ENCODE results near the gene CPLX1. TPM values are rescaled to one million over a fixed set of nuclear protein-coding genes. Genes with fewer than 3 reads are reported as not detected.

Gene CPLX1
- total RNA-seq, 4 donors from 2014 or later = 0.12 to 0.34 (median 0.13) TPM; not detected in 1

DNA sequence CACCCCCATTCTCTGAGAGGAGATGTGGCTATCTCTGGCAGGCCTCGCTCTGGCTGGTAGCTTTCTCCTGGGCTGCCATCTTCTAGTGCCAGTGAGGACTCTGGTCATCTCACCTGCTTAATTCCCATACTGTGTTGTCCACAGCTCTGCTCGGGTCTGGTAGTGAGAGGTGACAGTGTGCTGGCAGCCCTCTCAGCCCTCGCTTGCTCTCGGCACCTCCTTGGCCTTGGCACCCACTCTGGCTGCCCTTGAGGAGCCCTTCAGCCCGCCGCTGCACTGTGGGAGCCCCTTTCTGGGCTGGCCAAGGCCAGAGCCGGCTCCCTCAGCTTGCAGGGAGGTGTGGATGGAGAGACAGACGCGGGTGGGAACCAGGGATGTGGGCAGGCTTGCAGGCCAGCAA, 52.7 kb downstream of the CPLX1 start:
- intact Hi-C loops (cut with DNase I; ENCODE audit: low total_unique reads) = no loop called here
- no peak overlapping the region for H3K4me3 ChIP-seq (ENCODE audit: low read depth, poor library complexity, severe bottlenecking)
- no peak for DNase-seq (ENCODE audit: low spot score in 2 of 2)
- WGBS, 2 donors = 72 to 75% methylated on average over 9 of the region's 9 CpGs
- no peak for TF ChIP-seq POLR2A (IDR thresholded peaks at IDR 0.05)
- TF ChIP-seq, protein P1, sequence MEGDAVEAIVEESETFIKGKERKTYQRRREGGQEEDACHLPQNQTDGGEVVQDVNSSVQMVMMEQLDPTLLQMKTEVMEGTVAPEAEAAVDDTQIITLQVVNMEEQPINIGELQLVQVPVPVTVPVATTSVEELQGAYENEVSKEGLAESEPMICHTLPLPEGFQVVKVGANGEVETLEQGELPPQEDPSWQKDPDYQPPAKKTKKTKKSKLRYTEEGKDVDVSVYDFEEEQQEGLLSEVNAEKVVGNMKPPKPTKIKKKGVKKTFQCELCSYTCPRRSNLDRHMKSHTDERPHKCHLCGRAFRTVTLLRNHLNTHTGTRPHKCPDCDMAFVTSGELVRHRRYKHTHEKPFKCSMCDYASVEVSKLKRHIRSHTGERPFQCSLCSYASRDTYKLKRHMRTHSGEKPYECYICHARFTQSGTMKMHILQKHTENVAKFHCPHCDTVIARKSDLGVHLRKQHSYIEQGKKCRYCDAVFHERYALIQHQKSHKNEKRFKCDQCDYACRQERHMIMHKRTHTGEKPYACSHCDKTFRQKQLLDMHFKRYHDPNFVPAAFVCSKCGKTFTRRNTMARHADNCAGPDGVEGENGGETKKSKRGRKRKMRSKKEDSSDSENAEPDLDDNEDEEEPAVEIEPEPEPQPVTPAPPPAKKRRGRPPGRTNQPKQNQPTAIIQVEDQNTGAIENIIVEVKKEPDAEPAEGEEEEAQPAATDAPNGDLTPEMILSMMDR (IDR thresholded peaks at IDR 0.05) = no peak

DNA sequence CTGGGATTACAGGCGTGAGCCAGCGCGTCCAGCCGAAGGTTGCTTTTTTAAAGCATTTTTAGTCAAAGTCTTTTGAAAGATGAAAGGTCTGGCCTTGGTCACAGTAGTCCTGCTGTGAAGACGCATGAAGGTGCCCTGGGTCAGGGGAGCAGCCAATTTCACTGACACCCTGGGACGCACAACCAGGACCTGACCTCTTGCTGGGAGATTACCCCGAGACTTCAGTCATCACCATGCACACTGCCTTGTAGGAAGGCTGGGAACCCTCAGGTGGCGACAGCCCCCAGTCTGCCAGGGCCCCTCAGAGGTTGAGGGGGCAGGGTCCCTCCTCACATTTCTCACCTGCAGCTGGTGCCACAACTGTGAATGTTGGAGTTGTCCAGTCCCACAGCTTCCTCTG, 53.2 kb downstream of the CPLX1 start:
- 96% methylated on average over 6 to 8 of the region's 8 CpGs for WGBS, 2 donors
- no peak for DNase-seq (ENCODE audit: low spot score in 2 of 2)
- no peak overlapping the region for H3K4me3 ChIP-seq (ENCODE audit: low read depth, poor library complexity, severe bottlenecking)
- TF ChIP-seq, protein P1 (IDR thresholded peaks at IDR 0.05) = no peak
- no peak for TF ChIP-seq POLR2A (IDR thresholded peaks at IDR 0.05)
- intact Hi-C loops (cut with DNase I; ENCODE audit: low total_unique reads) = no loop called here

DNA sequence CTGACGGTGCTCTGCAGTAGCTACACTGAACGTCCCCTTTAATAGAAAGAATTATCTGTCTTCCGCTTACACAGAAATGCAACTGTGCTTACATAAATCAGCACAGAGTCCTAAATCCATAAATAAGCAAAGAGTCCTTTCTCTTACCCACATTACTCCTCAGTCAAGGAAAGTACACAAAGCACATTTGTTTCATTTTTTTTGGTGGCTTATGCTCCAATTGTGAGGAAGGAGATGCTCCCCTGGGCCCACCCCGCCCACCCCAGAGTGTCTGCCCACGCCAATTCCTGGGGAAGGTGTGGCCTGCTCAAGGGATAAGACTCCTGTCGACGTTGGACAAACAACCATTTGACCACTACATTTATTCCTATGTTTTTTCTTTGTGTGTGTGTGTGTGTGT, 53.8 kb downstream of the CPLX1 start:
- H3K4me3 ChIP-seq (ENCODE audit: low read depth, poor library complexity, severe bottlenecking) = no peak overlapping the region
- no peak for DNase-seq (ENCODE audit: low spot score in 2 of 2)
- intact Hi-C loops (cut with DNase I; ENCODE audit: low total_unique reads) = no loop called here
- TF ChIP-seq, protein P1 (IDR thresholded peaks at IDR 0.05) = no peak
- no peak for TF ChIP-seq POLR2A (IDR thresholded peaks at IDR 0.05)
- WGBS, 2 donors = 37 to 64% methylated on average over 7 of the region's 7 CpGs

DNA sequence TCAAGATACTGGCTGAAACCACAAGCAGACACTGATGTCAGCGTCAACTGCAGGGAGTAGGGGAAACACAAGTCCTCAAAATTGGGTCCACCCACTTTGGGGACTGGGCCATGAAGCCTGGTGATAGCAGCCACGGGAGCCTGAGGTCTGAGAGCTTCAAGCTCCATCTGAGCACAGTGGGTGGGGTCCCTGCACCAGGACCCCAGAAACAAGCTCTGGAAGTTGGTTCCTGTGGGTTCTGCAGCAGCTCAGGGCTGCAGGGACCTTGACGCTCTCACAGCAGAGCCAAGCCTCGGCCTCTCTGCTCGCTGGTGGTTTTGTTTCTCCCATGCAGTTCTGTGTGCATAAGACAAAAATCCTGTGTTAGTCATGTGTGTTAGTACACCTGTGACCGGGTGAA, 54.5 kb downstream of the CPLX1 start:
- TF ChIP-seq, protein P1 (IDR thresholded peaks at IDR 0.05) = no peak
- no peak for TF ChIP-seq POLR2A (IDR thresholded peaks at IDR 0.05)
- DNase-seq (ENCODE audit: low spot score in 2 of 2) = no peak
- WGBS, 2 donors = 47 to 66% methylated on average over 6 of the region's 6 CpGs
- H3K4me3 ChIP-seq (ENCODE audit: low read depth, poor library complexity, severe bottlenecking) = no peak overlapping the region
- intact Hi-C loops (cut with DNase I; ENCODE audit: low total_unique reads) = no loop called here

DNA sequence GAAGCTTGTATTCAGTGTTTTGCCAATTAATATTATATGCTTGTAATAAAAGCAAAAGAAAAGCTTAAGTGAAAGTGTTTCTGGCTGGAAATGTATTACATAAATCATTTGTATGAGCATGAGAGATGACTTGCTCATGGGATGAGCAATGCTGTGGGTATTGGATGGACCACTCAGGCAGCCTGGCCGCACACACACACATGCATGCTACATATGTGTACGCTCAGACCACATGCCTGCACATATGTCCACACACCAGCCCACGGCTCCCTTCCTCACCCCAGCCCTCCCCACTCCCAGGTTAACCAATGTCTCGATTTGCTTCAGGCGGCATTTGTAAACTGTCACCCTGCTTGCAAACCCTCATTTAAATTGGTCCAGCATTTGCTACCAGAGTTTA, 55.9 kb downstream of the CPLX1 start:
- WGBS, 2 donors = 89 to 94% methylated on average over 5 of the region's 5 CpGs
- TF ChIP-seq, protein P1 (IDR thresholded peaks at IDR 0.05) = no peak
- TF ChIP-seq POLR2A (IDR thresholded peaks at IDR 0.05) = no peak
- intact Hi-C loops (cut with DNase I; ENCODE audit: low total_unique reads) = no loop called here
- DNase-seq (ENCODE audit: low spot score in 2 of 2) = no peak
- no peak overlapping the region for H3K4me3 ChIP-seq (ENCODE audit: low read depth, poor library complexity, severe bottlenecking)

DNA sequence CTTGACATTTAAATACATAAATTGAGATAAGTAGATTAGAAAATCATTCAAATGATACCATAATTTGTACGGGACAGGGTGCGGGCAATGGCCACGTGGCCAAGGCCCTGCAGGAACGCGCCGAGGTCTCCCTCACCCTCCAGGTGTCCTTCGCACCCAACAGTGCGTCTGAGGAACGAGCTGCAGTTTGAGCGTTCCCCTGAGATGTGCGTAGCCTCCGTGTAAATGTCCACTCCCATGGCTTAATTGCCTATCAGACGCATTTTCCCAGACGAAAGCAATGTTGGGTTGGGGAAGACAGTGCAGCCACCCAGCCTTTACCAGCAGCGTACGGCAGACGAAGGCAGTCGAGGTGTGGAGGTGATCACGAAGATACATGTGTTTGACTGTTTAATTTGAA, 56.4 kb downstream of the CPLX1 start:
- intact Hi-C loops (cut with DNase I; ENCODE audit: low total_unique reads) = no loop called here
- TF ChIP-seq POLR2A (IDR thresholded peaks at IDR 0.05) = no peak
- TF ChIP-seq, protein P1 (IDR thresholded peaks at IDR 0.05) = no peak
- DNase-seq (ENCODE audit: low spot score in 2 of 2) = no peak
- no peak overlapping the region for H3K4me3 ChIP-seq (ENCODE audit: low read depth, poor library complexity, severe bottlenecking)
- 88 to 93% methylated on average over 19 of the region's 19 CpGs for WGBS, 2 donors
